Mammary epithelial cell (primary cell): Measurements from ENCODE around the gene PPP1R12A.

Experiments
- CTCF ChIP-seq, 2 donors: IDR thresholded peaks in 1 of 2; conservative IDR thresholded peaks in 1 of 2; 2 replicates each; pipeline ENCODE4 v1.5.1; 2011 to 2012; ENCODE audit warnings: inconsistent platforms in 2 of 2, low read length in 2 of 2, mild to moderate bottlenecking in 2 of 2, control low read depth in 1 of 2, low read depth in 1 of 2; ENCODE audit not compliant: insufficient read depth in 1 of 2; ENCODE audit errors: extremely low read depth in 1 of 2
- EZH2 ChIP-seq: IDR thresholded peaks from 2 replicates; pipeline ENCODE4 v1.6.1; 2012; ENCODE audit warnings: low read length, inconsistent platforms, borderline replicate concordance

GRCh38 chr12:79895071-79895470 is 39.8 kb downstream of the PPP1R12A start:
- no peak for TF ChIP-seq CTCF (conservative IDR thresholded peaks at IDR 0.05 in 1 of 2, IDR thresholded peaks at IDR 0.05 in 1 of 2; ENCODE audit: extremely low read depth in 1 of 2, insufficient read depth in 1 of 2, low read depth in 1 of 2, low read length in 2 of 2)
- no peak for TF ChIP-seq EZH2
